Glutamatergic neuron (in vitro differentiated cells): Measurements from ENCODE around the gene GCGR. TPM values are rescaled to one million over a fixed set of nuclear protein-coding genes. Genes with fewer than 3 reads are reported as not detected.
A peak's percentile ranks its signal among the peaks of the same experiment; 100 is the strongest.

Experiments
- DNase-seq: peaks from one replicate; pipeline ENCODE4 v3.0.0; 2022
- H3K27ac Mint-ChIP-seq: one replicate; pipeline ENCODE4 v1.8.0; 2020; ENCODE audit warnings: mild to moderate bottlenecking, mixed read lengths, inconsistent platforms; ENCODE audit not compliant: unreplicated experiment
- H3K27me3 Mint-ChIP-seq: one replicate; pipeline ENCODE4 v1.8.0; 2020; ENCODE audit warnings: mild to moderate bottlenecking, moderate library complexity, mixed read lengths, inconsistent platforms; ENCODE audit not compliant: unreplicated experiment
- H3K36me3 Mint-ChIP-seq: one replicate; pipeline ENCODE4 v1.8.0; 2020; ENCODE audit warnings: mild to moderate bottlenecking, mixed read lengths, inconsistent platforms; ENCODE audit not compliant: unreplicated experiment
- H3K4me1 Mint-ChIP-seq: one replicate; pipeline ENCODE4 v1.8.0; 2020; ENCODE audit warnings: mild to moderate bottlenecking, low read depth, mixed read lengths, inconsistent platforms; ENCODE audit not compliant: unreplicated experiment
- H3K4me3 Mint-ChIP-seq: one replicate; pipeline ENCODE4 v1.8.0; 2020; ENCODE audit warnings: mild to moderate bottlenecking, mixed read lengths, inconsistent platforms; ENCODE audit not compliant: unreplicated experiment
- H3K9me3 Mint-ChIP-seq: one replicate; pipeline ENCODE4 v1.8.0; 2020; ENCODE audit warnings: mild to moderate bottlenecking, moderate library complexity, mixed read lengths, inconsistent platforms; ENCODE audit not compliant: unreplicated experiment
- total RNA-seq: library from RNA; stranded (reverse); fragmentation: NEBNext Ultra II Directional; extraction: Animal tissue kit (Norgen Biotek cat#: 25700); gene quantifications from one replicate; pipeline ENCODE4 v1.2.1, GENCODE V29; 2021; ENCODE audit not compliant: unreplicated experiment
- TF ChIP-seq, protein P1 (sequence below): fragments of 200-600 bp; sonication (generic); IDR thresholded peaks from one replicate; pipeline ENCODE4 v1.5.0; 2021; ENCODE audit not compliant: partially characterized antibody, unreplicated experiment

Gene GCGR
- total RNA-seq, 1 donor from 2014 or later: 6.7 TPM

DNA sequence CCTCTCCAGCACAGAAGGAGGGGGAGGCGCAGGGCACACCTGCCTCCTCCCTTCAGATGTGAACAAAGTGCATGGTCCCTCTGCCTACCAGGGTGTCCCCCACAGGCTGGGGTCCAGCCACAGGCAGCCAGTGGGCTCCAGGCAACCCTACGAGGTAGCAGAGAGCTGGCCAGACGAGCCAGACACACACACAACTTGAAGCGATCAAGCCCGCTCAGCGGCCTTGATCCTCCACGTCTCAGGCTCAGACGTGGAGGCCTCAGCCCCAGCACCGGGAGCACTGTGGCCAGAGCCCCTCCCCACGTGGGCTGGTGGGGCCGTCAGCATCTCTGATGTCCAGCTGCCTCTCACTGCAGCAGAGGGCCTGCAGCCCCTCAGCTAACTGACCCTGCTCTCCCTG, 20.6 kb downstream of the GCGR start:
- Mint-ChIP-seq H3K4me3 (no peak overlapping the region), H3K27me3 (peaks cover 8% of the 10 kb centered on the region), H3K36me3 (no peaks in the 10 kb centered on the region), H3K27ac (no peak overlapping the region), H3K4me1 (peaks cover 12% of the 10 kb centered on the region), H3K9me3 (no peaks in the 10 kb centered on the region)
- DNase-seq: no peak
- TF ChIP-seq, protein P1, sequence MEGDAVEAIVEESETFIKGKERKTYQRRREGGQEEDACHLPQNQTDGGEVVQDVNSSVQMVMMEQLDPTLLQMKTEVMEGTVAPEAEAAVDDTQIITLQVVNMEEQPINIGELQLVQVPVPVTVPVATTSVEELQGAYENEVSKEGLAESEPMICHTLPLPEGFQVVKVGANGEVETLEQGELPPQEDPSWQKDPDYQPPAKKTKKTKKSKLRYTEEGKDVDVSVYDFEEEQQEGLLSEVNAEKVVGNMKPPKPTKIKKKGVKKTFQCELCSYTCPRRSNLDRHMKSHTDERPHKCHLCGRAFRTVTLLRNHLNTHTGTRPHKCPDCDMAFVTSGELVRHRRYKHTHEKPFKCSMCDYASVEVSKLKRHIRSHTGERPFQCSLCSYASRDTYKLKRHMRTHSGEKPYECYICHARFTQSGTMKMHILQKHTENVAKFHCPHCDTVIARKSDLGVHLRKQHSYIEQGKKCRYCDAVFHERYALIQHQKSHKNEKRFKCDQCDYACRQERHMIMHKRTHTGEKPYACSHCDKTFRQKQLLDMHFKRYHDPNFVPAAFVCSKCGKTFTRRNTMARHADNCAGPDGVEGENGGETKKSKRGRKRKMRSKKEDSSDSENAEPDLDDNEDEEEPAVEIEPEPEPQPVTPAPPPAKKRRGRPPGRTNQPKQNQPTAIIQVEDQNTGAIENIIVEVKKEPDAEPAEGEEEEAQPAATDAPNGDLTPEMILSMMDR: no peak

DNA sequence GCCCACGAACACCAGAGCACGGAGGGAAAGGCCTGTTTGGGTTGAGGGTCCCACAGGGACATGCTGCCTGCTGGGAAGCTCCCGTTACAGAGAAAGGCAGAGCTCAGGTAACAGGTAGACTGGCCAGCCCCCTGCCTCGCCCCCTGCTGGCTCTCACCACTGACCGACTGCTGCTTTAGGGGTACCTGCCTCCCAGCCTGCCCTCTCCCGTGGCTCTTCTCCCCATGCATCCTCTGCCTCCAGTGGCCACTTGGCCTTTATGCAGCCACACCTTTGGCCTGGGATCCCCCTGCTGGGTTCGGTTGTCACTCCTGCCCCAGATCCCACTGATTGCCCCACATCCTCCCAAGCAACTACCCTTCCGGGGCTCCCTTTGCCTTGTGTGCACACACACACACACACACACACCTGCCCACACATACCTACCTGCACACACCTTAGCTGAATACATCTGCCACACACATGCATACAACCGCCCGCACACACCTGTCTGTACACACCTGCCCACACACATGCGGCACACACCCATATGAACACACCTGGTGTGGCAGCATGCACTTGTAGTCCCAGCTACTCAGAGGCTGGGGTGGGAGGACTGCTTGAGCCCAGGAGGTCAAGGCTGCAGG, 22.0 kb downstream of the GCGR start:
- Mint-ChIP-seq H3K9me3 (no peaks in the 10 kb centered on the region), H3K27me3 (peaks cover 10% of the 10 kb centered on the region), H3K4me3 (peak overlapping the region; percentile 11), H3K27ac (peak overlapping the region; percentile 59), H3K4me1 (peaks cover 15% of the 10 kb centered on the region), H3K36me3 (no peaks in the 10 kb centered on the region)
- TF ChIP-seq, protein P1: no peak
- no peak for DNase-seq

DNA sequence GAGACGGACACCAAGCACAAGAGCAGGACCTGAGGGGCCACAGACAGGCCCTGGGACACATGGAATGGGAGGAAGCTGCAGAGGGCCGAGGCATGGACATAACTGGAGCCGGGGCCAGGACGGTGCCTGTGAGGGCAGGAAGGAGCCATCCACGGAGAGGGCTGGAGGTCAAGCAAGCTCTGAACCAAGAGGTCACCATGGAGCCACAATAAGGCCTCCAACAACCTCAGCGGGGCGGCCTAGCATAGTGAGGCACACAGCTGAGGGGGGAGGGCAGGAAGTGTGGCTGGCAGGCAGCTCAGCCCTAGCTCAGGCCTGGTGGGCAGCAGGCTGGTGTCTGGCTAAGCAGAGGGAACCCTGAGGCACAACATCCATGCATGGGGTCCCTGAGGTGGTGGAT, 24.7 kb downstream of the GCGR start:
- no peak overlapping the region for H3K27ac Mint-ChIP-seq
- H3K36me3 Mint-ChIP-seq: no peaks in the 10 kb centered on the region
- H3K4me1 Mint-ChIP-seq: peaks cover 20% of the 10 kb centered on the region
- H3K4me3 Mint-ChIP-seq: no peak overlapping the region
- TF ChIP-seq, protein P1: no peak
- peaks cover 5% of the 10 kb centered on the region for H3K9me3 Mint-ChIP-seq
- H3K27me3 Mint-ChIP-seq: peaks cover 16% of the 10 kb centered on the region
- no peak for DNase-seq

DNA sequence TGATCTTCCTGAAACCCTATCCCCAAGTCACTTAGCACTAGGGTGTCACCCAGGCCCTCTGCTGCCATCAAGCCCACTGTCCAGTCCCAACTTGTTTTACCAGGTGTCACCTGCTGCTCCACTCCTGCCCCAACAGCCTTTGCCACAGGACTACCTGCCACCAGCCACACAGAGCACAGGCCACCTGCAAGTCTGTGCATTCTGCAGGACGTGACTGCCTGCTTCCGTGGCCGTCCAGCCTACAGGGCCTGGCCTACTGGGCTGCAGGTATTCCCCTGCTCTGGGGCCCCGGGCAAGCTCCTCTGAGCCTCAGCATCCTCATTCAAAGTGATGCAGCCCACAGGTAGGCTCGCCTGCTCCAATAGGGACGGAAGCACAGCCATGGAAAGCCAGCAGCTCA, 25.9 kb downstream of the GCGR start:
- TF ChIP-seq, protein P1: no peak
- H3K9me3 Mint-ChIP-seq: peaks cover 6% of the 10 kb centered on the region
- H3K27me3 Mint-ChIP-seq: peaks cover 16% of the 10 kb centered on the region
- DNase-seq: no peak
- H3K4me1 Mint-ChIP-seq: peaks cover 20% of the 10 kb centered on the region
- H3K27ac Mint-ChIP-seq: no peak overlapping the region
- H3K4me3 Mint-ChIP-seq: no peak overlapping the region
- no peaks in the 10 kb centered on the region for H3K36me3 Mint-ChIP-seq

DNA sequence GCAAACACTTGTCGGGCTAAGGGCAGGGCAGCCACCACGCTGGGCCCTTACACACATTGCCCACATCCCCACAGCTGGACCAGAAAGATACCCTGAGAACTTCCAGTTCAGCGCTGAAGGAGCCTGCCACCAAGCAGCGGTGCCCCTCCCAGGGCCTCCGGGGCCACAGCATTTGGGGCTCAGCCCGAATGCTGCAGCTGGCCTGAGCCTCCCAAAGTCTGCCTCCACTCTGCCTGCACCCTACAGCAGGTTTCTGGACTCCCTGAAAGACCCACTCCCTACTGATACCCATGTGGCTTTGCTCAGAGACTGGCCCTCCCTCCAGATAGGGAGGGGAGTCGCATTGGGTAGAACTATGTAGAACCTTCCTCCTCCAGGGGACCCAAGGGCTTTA, 27.6 kb downstream of the GCGR start:
- TF ChIP-seq, protein P1: no peak
- H3K4me1 Mint-ChIP-seq: peaks cover 17% of the 10 kb centered on the region
- peak overlapping the region; percentile 93 for H3K4me3 Mint-ChIP-seq
- H3K27ac Mint-ChIP-seq: peak overlapping the region; percentile 85
- DNase-seq: no peak
- H3K36me3 Mint-ChIP-seq: no peaks in the 10 kb centered on the region
- H3K9me3 Mint-ChIP-seq: peaks cover 9% of the 10 kb centered on the region
- H3K27me3 Mint-ChIP-seq: peaks cover 14% of the 10 kb centered on the region
